C4-2B (cell line): ENCODE measurements around the gene CARD14.

Experiments used
- ZFX ChIP-seq: fragments of 450-650 bp; IDR thresholded peaks from 2 replicates; pipeline ENCODE4 v1.6.1; 2017
- TF ChIP-seq, protein P1 (sequence below): fragments of 450-650 bp; conservative IDR thresholded peaks from 2 replicates; pipeline ENCODE4 v1.5.1; 2017; ENCODE audit warnings: mild to moderate bottlenecking

DNA sequence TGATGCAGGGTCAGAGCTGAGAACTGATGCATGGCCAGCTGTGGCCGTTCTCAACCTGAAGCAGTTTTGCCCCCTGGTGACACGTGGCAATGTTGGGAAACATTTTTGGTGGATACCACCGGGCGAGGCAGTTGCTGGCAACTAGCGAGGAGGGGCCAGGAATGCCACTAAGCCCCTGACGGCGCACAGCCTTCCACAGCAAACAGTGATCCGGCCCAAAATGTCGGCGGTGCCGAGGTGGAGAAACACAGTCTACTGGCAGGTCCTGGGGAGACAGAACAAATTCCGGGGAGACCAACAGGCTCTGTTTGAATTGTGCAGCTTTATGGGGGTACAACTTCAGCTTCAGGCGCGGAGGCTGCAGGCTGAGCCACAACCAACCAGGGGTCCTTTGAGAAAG lies 58.6 kb downstream of the CARD14 start:
- TF ChIP-seq, protein P1, sequence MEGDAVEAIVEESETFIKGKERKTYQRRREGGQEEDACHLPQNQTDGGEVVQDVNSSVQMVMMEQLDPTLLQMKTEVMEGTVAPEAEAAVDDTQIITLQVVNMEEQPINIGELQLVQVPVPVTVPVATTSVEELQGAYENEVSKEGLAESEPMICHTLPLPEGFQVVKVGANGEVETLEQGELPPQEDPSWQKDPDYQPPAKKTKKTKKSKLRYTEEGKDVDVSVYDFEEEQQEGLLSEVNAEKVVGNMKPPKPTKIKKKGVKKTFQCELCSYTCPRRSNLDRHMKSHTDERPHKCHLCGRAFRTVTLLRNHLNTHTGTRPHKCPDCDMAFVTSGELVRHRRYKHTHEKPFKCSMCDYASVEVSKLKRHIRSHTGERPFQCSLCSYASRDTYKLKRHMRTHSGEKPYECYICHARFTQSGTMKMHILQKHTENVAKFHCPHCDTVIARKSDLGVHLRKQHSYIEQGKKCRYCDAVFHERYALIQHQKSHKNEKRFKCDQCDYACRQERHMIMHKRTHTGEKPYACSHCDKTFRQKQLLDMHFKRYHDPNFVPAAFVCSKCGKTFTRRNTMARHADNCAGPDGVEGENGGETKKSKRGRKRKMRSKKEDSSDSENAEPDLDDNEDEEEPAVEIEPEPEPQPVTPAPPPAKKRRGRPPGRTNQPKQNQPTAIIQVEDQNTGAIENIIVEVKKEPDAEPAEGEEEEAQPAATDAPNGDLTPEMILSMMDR = no peak
- TF ChIP-seq ZFX = no peak
